ENCODE data around the gene CSRP2.

CSRP2 gene

GRCh38 chr12:76921100-76921471 is 42.3 kb upstream of the CSRP2 start:
- Histone ChIP-seq H3K9me3 (no peaks in the 10 kb centered on the region), H3K27me3 (no peaks in the 10 kb centered on the region), H3K36me3 (no peaks in the 10 kb centered on the region), H3K4me3 (ENCODE audit: low read depth, low read length) (no peak overlapping the region), H3K4me1 (no peaks in the 10 kb centered on the region)
- no peak for DNase-seq
- TF ChIP-seq CTCF (IDR thresholded peaks at IDR 0.05; ENCODE audit: low read depth, low read length), result no peak

- H3K4me3 ChIP-seq (ENCODE audit: low read depth, low read length), result no peak overlapping the region
- H3K36me3 ChIP-seq, result no peaks in the 10 kb centered on the region
- H3K4me1 ChIP-seq, result no peaks in the 10 kb centered on the region
- H3K9me3 ChIP-seq, result no peaks in the 10 kb centered on the region
- TF ChIP-seq CTCF (IDR thresholded peaks at IDR 0.05; ENCODE audit: low read depth, low read length), result no peak
- DNase-seq, result no peak
- H3K27me3 ChIP-seq, result no peaks in the 10 kb centered on the region
Observed at GRCh38 chr12:76920172-76921099, 41.6 kb upstream of the CSRP2 start.

GRCh38 chr12:76919383-76920171 is 40.8 kb upstream of the CSRP2 start:
- H3K4me3 ChIP-seq (ENCODE audit: low read depth, low read length), result no peak overlapping the region
- no peak for DNase-seq
- no peak for TF ChIP-seq CTCF (IDR thresholded peaks at IDR 0.05; ENCODE audit: low read depth, low read length)
- H3K27me3 ChIP-seq, result no peaks in the 10 kb centered on the region
- no peaks in the 10 kb centered on the region for H3K4me1 ChIP-seq
- no peaks in the 10 kb centered on the region for H3K9me3 ChIP-seq
- H3K36me3 ChIP-seq, result no peaks in the 10 kb centered on the region

GRCh38 chr12:76916170-76916540 is 37.3 kb upstream of the CSRP2 start:
- Histone ChIP-seq H3K9me3 (no peaks in the 10 kb centered on the region), H3K36me3 (no peaks in the 10 kb centered on the region), H3K27me3 (no peaks in the 10 kb centered on the region), H3K4me3 (ENCODE audit: low read depth, low read length) (no peak overlapping the region), H3K4me1 (no peaks in the 10 kb centered on the region)
- DNase-seq, result no peak
- TF ChIP-seq CTCF (IDR thresholded peaks at IDR 0.05; ENCODE audit: low read depth, low read length), result no peak

- H3K27me3 ChIP-seq, result no peaks in the 10 kb centered on the region; the same call in 1 of the 2 replicates
- no peaks in the 10 kb centered on the region for H3K9me3 ChIP-seq
- TF ChIP-seq CTCF (IDR thresholded peaks at IDR 0.05; ENCODE audit: low read depth, low read length), result no peak
- H3K4me1 ChIP-seq, result no peaks in the 10 kb centered on the region
- no peak for DNase-seq
- H3K4me3 ChIP-seq (ENCODE audit: low read depth, low read length), result no peak overlapping the region
- H3K36me3 ChIP-seq, result no peaks in the 10 kb centered on the region
Observed at GRCh38 chr12:76915361-76916169, 36.7 kb upstream of the CSRP2 start.
